ENCODE measurements around the gene CGNL1. TPM values are rescaled to one million over a fixed set of nuclear protein-coding genes. Genes with fewer than 3 reads are reported as not detected.

CGNL1 gene
- total RNA-seq, 1 donor from 2014 or later = 3.0 TPM

DNA sequence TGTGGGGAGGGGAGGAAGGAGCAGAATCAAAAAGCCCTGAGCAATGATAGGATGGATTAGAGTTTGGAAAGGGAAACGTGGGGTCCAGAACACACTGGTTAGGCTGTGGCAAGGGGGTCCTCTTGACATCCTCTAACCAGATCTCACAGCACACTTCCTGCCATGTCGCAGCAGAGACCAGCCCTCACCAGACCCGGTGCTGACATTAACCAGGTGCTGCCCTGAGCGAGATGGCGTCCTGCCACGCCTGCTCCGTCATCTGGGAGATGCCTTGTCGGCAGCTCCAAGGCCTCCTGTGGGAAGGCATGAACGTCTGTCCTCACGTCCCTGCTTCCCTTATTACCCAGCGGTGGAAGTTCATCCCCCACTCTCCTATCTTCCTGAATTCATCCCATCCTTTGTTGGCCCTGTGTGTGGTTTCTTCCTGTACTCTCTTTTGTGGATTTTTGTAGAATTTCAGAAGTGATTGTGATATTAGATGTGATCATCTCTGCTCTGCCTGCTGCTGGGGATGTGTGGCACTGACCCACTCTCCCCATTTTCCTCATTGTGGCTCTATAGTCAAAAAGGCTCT lies 186.0 kb downstream of the CGNL1 start:
- DNase-seq (ENCODE audit: low spot score) = no peak
- no peaks in the 10 kb centered on the region for H3K36me3 ChIP-seq
- no peaks in the 10 kb centered on the region for H3K79me2 ChIP-seq (ENCODE audit: low read depth)
- H3K9me3 Mint-ChIP-seq = peaks cover 3% of the 10 kb centered on the region
- no peak overlapping the region for H3K4me3 Mint-ChIP-seq
- H3K4me3 ChIP-seq = no peak overlapping the region
- H3K27me3 ChIP-seq = no peaks in the 10 kb centered on the region
- TF ChIP-seq EZH2 (IDR thresholded peaks at IDR 0.05) (no peak), EZH2phosphoT487 (IDR thresholded peaks at IDR 0.05) (no peak)
- TF ChIP-seq, protein P1, sequence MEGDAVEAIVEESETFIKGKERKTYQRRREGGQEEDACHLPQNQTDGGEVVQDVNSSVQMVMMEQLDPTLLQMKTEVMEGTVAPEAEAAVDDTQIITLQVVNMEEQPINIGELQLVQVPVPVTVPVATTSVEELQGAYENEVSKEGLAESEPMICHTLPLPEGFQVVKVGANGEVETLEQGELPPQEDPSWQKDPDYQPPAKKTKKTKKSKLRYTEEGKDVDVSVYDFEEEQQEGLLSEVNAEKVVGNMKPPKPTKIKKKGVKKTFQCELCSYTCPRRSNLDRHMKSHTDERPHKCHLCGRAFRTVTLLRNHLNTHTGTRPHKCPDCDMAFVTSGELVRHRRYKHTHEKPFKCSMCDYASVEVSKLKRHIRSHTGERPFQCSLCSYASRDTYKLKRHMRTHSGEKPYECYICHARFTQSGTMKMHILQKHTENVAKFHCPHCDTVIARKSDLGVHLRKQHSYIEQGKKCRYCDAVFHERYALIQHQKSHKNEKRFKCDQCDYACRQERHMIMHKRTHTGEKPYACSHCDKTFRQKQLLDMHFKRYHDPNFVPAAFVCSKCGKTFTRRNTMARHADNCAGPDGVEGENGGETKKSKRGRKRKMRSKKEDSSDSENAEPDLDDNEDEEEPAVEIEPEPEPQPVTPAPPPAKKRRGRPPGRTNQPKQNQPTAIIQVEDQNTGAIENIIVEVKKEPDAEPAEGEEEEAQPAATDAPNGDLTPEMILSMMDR (IDR thresholded peaks at IDR 0.05) = no peak
- H3K4me1 Mint-ChIP-seq = no peaks in the 10 kb centered on the region
- no peaks in the 10 kb centered on the region for H3F3A ChIP-seq (ENCODE audit: low read depth)
- H3K27me3 Mint-ChIP-seq (ENCODE audit: insufficient read depth, low read depth) = peaks cover 2% of the 10 kb centered on the region
- H4K20me1 ChIP-seq (ENCODE audit: low read depth) = no peaks in the 10 kb centered on the region
- H3K36me3 Mint-ChIP-seq = no peaks in the 10 kb centered on the region
- H3K9ac ChIP-seq = no peak overlapping the region
- H3K4me1 ChIP-seq = no peaks in the 10 kb centered on the region
- no peak overlapping the region for H3K4me2 ChIP-seq
- no peak overlapping the region for H2AFZ ChIP-seq (replicated peaks)
- H3K9me3 ChIP-seq (ENCODE audit: low read depth) = no peaks in the 10 kb centered on the region
- H3K27ac Mint-ChIP-seq = no peak overlapping the region
- H3K27ac ChIP-seq = no peak overlapping the region

DNA sequence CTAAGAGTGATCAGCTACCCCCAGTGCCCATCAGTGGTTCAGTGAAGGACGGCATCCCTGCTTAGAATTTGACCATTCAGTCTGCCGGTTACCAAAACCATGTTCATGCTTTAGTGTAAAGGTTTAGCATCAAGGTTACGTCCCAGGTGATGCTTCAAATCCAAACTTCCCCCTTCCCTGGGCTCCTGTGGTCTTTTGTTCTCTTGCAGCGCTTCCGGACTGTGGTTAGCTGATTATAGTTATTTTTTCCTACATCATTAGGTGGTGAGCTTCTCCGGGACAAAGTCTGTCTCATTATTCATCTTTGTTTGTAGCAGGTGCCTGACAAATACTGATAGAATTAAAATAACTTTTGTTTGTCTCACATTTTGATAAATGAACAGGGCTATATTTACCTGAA lies 187.1 kb downstream of the CGNL1 start:
- TF ChIP-seq EZH2 (IDR thresholded peaks at IDR 0.05) = no peak
- H2AFZ ChIP-seq (replicated peaks) = no peak overlapping the region
- H3K27ac ChIP-seq = no peak overlapping the region
- H4K20me1 ChIP-seq (ENCODE audit: low read depth) = no peaks in the 10 kb centered on the region
- Mint-ChIP-seq H3K9me3 (no peaks in the 10 kb centered on the region), H3K4me3 (no peak overlapping the region), H3K27ac (no peak overlapping the region), H3K4me1 (no peaks in the 10 kb centered on the region), H3K27me3 (ENCODE audit: insufficient read depth, low read depth) (peaks cover 2% of the 10 kb centered on the region), H3K36me3 (no peaks in the 10 kb centered on the region)
- no peak overlapping the region for H3K9ac ChIP-seq
- no peak overlapping the region for H3K4me3 ChIP-seq
- no peaks in the 10 kb centered on the region for H3K9me3 ChIP-seq (ENCODE audit: low read depth)
- H3K27me3 ChIP-seq = no peaks in the 10 kb centered on the region
- H3K4me2 ChIP-seq = no peak overlapping the region
- no peaks in the 10 kb centered on the region for H3K4me1 ChIP-seq
- no peaks in the 10 kb centered on the region for H3K79me2 ChIP-seq (ENCODE audit: low read depth)
- no peak for DNase-seq (ENCODE audit: low spot score)
- H3F3A ChIP-seq (ENCODE audit: low read depth) = no peaks in the 10 kb centered on the region
- no peaks in the 10 kb centered on the region for H3K36me3 ChIP-seq

DNA sequence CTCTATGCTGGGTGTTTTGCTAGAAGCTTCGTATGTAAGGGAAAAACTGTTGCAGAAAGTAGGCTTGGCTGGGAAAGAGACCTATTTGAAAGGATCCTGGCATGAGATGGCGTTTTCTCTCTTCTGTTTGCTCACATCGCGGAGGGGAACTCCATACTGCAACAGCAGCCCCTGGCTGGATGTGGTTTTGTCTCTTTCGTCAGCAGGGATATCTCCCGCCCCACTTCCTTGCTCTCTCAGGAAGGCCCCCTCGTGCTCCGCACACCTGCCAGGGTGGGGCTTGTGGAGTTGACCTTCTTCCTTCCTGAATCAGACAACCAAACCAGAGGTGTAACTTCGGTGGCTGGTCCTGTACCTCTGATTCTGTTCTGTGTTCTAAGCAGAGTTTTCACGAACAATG lies 189.0 kb downstream of the CGNL1 start:
- Histone ChIP-seq H3K27ac (no peak overlapping the region), H3K27me3 (no peaks in the 10 kb centered on the region), H3K4me3 (no peak overlapping the region), H3K4me2 (no peak overlapping the region), H3K9me3 (ENCODE audit: low read depth) (no peaks in the 10 kb centered on the region), H3K4me1 (no peaks in the 10 kb centered on the region), H3F3A (ENCODE audit: low read depth) (no peaks in the 10 kb centered on the region), H2AFZ (replicated peaks) (peak overlapping the region; percentile 1), H3K9ac (no peak overlapping the region), H4K20me1 (ENCODE audit: low read depth) (no peaks in the 10 kb centered on the region), H3K36me3 (no peaks in the 10 kb centered on the region), H3K79me2 (ENCODE audit: low read depth) (no peaks in the 10 kb centered on the region)
- Mint-ChIP-seq H3K9me3 (no peaks in the 10 kb centered on the region), H3K36me3 (no peaks in the 10 kb centered on the region), H3K4me3 (no peak overlapping the region), H3K4me1 (no peaks in the 10 kb centered on the region), H3K27ac (no peak overlapping the region), H3K27me3 (ENCODE audit: insufficient read depth, low read depth) (peaks cover 2% of the 10 kb centered on the region)
- no peak for DNase-seq (ENCODE audit: low spot score)
- TF ChIP-seq EZH2 (IDR thresholded peaks at IDR 0.05) (no peak), EZH2phosphoT487 (IDR thresholded peaks at IDR 0.05) (no peak)
- TF ChIP-seq, protein P1 (IDR thresholded peaks at IDR 0.05) = no peak

DNA sequence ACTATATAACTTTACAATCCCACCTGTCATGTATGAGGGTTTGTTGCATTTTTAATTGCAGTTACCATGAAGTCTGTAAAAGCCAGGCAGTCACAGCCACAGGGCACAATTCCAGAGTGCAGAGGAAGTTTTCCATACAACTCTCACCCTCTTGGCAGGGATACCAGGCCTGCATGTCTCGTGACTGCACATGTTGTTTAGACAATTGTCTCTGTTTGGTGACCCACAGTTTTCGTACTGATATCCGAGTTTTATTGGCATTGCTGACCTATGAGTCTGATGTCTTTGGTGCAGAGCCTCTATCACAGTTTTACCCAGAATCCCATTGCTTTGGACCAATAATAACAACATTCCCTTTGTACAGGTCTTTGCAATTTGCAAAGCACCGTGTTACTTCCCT lies 190.5 kb downstream of the CGNL1 start:
- H3K4me2 ChIP-seq = no peak overlapping the region

More for the DNA sequence above, 190.5 kb downstream of the CGNL1 start:
- Histone ChIP-seq H3K27me3 (no peaks in the 10 kb centered on the region), H3K36me3 (no peaks in the 10 kb centered on the region), H3K9me3 (ENCODE audit: low read depth) (no peaks in the 10 kb centered on the region), H3K79me2 (ENCODE audit: low read depth) (no peaks in the 10 kb centered on the region), H3K4me1 (no peaks in the 10 kb centered on the region), H3K4me3 (no peak overlapping the region), H4K20me1 (ENCODE audit: low read depth) (no peaks in the 10 kb centered on the region), H3K27ac (no peak overlapping the region), H3F3A (ENCODE audit: low read depth) (no peaks in the 10 kb centered on the region), H2AFZ (replicated peaks) (no peak overlapping the region), H3K9ac (no peak overlapping the region)
- Mint-ChIP-seq H3K4me3 (no peak overlapping the region), H3K36me3 (no peaks in the 10 kb centered on the region), H3K27ac (no peak overlapping the region), H3K9me3 (no peaks in the 10 kb centered on the region), H3K4me1 (no peaks in the 10 kb centered on the region), H3K27me3 (ENCODE audit: insufficient read depth, low read depth) (no peaks in the 10 kb centered on the region)
- no peak for TF ChIP-seq EZH2phosphoT487 (IDR thresholded peaks at IDR 0.05)
- TF ChIP-seq, protein P1 (IDR thresholded peaks at IDR 0.05) = no peak
- no peak for TF ChIP-seq EZH2 (IDR thresholded peaks at IDR 0.05)
- no peak for DNase-seq (ENCODE audit: low spot score)
